ENCODE measurements around the gene PDGFB.

Gene PDGFB

DNA sequence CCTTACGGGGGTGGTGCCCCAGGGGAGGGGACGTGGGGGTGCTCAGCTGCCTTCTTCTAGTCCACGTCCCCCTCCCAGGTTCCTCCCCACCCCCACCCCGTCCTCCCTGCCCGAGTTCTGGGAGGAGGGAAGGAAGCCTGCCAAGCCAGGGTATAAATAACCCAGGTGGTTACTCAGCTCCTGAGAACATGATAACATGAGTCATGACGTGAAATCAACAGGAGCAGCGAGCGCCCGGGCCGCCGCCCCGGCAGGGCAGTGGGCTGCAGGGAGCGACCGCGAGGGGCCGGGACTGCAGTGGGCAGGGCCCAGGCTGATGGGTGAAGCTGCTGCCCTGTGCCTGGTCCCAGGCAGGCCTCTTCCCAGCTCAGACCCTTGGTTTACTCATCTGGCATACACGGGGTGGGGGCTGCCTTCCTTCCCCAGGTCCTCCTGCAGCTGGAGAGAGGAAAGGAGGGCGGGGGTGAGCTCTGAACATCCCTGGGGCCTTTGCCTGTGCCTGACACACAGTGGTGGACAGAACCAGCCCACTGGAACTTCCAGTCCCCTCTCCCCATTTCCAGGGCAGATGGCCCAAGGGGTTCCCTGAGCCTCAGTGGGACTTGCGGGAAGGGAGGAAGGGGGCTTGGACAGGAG, 8.8 kb upstream of the PDGFB start:
- DNase-seq = peak; percentile 31

DNA sequence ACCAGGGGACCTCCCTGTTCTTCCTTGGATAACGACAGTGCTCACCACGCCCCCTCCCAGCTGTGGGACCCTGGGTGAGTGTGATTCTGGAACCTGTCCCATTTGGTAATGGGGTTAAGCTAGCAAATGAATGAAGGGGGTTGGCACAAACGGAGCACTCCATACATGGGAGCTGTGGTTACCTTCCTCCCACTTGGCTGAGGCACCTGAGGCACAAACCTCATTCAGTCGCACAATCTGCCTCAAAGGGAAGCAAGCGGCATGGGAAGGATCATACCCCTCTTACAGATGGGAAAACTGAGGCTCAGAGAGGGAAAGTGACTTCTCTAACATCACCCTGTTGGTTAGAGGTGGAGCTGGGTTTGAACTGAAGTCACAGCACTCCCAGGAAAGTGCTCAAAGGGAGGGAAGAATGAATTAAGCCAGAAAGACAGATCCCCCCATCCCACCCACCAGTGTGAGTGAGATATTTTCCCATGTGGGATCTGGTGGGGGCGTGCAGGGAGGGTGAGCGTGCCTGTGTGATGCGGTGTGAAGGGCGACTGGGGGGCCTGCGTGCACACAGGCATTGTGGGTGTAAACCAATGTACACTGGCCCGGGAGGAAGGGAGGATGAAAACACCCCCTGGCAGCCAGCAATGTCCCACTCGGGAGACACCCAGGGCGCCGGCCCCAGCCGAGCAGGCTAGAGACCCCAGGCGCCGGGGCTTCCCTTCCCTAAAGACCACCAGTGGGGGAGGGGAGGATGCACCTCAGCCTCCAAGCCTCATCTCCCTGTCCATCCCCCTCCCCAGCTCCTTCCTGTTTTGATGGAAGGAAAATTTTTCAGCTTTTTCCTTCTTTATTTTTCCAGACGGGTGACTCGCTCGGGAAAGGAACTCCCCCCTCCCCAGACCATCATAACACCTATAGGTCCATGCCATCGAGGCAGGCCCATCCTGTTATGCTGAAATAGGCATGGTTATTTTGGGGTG, 8.0 kb upstream of the PDGFB start:
- DNase-seq = no peak

DNA sequence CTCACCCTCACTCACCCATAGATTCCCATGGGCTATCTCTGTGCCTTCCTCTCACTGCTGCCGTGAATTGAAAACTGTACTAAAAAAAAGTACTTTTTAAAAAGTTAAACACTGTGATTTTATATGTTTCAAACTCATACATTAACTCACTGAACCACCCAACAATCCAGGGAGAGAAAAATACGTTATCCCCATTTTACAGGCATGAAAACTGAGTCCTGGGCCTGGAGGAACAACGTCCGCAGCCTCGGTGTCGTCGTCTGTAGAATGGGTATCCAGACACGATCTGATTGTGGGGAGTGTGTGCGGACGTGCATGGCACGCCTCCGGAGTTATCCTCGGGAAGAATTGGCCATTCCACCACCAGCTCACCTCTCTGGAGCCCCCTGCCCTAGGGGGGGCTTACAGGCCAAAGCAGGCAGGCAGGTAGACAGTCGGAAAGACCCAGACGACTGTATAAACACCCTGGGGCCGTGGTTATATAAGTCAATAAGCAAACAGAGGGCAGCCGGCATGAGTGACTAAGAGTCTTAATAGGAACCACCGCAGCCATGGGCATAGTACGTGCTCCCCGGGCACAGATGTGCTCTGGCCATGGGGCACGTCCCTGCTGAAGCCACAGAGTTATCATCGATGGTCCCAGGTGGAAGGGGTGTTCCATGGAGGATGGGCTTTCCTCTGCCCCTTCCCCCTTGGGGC, 7.1 kb upstream of the PDGFB start:
- no peak for DNase-seq

DNA sequence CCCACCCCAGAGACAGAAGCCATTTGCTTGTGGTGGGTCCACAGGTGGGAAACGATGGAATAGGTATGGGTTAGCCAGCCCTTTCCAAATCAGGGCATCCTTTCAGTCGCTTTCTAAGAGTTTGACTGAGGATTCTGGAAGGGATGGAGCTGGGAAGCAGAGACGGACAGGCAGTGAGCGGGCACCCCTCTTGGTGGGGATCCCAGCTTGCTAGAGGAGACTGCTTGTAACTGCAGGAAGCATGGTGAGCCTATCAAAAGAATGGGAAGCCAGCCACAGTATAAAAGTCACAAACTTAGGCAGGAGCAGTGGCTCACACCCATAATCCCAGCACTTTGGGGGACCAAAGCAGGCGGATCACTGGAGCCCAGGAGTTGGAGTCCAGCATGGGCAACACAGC, 6.1 kb upstream of the PDGFB start:
- DNase-seq = no peak

DNA sequence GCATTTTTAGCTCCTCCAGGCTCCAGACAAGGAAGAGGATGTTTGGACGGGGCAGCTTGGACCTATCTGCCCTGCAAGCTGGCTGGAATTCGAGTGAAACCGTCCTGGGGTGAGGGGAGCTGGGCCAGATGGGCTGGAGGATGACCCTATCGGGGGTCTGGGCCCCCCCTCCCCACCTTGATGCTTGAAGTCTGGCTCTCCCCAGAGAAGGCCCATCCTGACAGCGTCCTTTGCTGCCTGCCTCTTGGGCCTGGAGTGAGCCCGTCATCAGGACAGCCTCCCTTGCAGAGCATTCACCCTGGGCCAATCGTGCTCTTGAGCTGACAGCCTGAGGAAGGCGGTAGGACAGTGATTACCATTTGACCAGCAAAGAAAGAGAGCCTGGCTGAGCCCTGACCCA, 5.3 kb upstream of the PDGFB start:
- DNase-seq = no peak

DNA sequence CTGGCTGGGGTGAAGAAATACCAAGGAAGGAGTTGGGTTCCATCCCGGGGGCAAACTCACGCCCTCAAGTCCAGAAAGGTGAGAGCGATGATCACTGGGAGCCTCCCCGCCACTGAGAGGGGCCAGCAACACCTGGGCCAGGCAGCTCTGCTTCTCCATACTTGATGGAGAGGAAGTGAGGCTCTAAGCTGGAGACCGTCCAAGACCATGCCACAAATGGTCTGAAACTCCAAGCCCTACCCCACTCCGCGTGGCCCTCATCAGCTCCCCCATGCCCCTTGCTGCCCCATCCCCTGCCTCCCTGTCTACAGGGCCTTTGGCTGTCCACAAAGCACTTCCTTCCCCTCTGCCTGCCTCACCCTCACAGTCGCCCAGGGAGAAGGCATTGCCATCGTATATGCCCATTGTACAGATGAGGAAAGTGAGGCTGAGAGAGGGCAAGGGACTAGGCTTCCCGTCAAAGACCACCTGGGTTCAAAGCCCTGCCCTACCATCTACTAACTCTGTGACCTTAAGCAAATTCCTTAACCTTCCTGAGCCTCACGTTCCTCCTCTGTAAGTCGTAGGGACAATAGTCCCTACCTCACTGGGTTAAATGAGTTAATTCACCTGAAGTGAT, 4.4 kb upstream of the PDGFB start:
- no peak for DNase-seq

DNA sequence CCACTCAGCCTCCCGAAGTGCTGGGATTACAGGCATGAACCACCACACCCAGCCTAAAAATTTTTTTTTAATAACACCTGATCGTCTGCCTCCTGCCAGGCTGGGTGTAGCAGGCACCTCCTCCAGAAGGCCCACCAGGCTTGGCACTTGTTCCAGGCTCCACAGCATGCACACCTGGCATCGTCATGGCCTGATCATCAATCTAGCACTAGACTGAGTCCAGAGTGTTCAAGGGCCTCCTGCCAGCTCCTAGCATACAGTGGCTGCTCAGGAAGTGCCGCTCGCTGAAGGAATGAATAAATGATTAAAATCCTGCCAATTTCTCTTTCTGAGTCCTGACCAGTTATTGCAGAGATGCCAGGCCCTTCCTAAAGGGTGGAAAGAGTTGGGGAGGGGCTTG, 3.5 kb upstream of the PDGFB start:
- DNase-seq = no peak

DNA sequence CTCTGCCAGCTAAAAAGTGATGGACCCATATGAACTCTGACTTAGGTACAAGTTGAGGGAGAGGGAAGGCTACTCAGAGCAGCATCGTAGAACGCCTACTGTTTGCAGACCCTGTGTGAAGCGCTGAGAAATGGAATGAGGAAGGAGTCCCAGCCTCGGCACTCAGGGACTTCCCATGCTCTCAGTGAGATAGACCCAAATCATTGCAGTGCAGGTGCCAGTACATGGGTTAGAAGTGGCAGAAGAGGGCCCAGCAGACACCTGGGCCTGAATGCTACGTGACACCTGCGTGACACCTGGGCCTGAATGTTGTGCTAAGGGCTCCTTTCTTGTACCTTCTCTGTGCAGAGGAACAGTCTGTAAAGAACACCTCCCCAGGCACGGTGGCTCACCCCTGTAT, 2.6 kb upstream of the PDGFB start:
- no peak for DNase-seq

DNA sequence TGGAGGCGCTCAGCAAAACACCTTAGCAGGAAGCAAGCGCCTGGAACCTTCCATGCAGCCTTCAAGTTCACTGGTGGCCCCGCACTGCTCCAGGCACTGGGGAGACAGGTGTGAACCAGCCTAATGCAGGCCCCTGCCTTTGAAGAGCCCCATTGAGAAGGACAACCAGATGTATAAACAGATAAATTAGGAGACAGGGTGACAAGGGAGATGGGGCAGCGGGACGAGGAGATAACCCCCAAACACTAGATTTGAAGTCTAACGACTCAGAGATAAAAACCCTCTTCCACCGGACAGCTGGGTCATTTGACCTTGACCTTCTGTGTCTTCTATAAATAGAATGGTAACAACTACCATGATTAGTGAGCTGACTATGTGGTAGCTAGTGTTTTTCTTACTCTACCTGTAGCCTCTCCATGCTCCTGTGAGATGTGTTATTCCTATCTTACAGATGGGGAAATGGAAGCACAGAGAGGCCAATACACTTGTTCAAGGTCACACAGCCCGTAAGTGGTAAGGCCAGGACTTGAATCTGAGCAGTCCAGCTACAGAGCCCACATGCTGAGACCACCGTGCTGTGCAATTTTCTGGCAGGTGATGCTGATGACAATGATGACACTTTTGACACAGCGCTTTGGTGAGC, 2.0 kb upstream of the PDGFB start:
- no peak for DNase-seq

DNA sequence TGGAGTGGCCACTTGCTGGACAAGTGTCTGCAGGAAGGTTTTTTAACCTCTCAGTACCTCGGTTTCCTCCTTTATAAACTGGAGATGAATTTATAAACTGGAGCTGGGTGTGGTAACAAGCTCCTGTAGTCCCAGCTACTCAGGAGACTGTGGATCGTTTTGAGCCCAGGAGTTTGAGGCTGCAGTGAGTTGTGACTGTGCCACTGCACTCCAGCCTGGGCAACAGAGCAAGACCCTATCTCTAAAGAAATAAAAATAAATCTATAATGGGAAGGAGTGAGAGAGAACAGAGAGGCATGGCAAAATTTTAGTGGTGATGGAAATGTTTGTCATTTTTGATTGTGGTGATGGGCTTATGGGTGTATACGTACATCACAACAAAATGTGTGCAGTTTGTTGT, 1.4 kb upstream of the PDGFB start:
- no peak for DNase-seq

DNA sequence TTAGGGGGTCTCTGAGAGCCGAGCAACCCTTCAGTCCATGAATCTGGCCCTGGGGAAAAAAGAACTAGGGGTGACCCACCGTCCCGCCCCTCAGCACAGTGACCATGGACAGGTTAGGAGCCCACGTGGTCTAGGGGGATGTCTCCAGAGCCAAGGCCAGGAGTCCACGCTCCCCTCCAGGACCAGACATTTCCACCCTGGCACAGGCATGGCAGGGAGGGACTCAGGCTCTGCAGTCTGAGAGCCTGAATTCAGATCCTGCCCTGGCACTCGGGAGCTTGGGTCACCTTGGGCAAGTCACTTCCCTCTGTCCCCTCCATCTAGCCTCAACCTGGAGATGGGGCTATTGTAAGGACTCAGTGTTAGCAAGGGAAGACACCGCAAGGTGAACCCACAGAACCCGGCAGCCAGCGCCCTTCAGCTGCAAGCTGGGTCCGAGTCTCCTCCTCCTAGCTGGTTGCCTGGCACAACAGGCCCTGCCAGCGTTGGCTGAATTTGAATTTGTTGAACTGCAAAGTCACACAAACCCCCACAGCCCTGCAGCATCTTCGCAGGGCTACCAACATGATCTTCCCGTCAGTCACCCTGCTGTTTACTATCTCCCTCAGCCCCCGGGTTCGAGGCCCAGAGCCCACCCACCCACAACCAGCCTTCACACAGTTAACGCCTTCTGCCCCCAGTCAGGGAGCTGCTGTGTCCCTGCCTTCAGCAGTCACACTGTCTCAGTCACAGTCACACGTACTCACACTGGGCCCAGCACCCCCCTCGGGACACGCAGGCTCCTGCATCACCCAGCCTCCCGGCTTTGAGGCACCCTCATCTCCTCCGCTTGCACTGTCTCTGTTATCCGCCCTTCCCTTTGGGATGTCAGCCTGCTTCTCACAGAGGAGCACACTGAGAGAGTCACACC, 603 bp upstream of the PDGFB start:
- DNase-seq = no peak

DNA sequence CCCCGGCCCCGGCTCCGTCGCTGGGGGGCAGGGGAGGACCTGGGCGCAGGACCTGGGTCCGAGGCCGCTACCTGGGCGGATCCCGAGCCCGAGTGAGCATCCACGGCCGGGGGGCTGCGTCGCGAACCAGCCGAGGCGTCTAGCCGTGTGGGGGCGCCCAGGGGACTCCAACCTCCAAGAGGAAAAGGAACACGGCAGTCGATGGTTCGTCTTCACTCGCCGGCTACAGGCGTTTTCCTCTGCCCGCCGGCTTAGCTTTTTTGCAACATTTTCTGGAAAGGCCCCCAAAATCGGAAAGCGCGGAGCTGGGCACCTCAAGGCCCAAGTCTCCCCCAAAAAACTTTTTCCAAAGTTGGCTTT, 666 bp downstream of the PDGFB start:
- no peak for DNase-seq

DNA sequence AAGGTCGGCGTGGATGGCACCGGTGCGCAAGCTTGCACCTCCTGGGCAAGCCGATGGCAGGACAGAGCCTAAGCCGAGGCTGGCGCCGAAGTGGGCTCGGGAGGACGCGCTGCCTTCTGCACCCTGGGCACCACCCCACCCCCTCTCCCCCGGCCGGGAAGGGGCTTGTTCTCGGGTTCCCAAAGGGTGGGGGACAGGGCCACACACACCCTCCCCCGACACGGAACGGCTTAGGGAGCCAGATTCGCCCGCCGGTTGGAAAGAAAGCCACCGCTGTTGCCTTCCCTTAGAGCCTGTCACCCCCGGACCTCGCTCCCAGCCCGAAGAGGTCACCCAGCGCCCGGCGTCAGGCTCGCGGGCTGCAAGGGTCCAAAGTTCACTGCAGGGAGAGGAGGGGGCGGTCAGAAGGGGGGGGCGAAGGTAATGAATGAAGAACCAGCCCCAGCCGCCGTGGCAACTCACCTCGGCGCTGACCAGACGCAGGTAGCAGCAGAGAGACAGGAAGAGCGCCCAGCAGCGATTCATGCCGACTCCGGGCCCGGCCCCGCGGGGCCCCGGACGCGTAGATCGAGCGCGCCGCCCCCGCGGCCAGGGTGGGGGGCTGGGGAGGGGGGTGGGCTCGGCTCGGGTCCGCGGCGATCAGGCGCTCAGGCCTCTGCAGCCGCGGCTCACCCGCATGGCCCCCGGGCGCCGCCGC, 1.2 kb downstream of the PDGFB start:
- DNase-seq = no peak

DNA sequence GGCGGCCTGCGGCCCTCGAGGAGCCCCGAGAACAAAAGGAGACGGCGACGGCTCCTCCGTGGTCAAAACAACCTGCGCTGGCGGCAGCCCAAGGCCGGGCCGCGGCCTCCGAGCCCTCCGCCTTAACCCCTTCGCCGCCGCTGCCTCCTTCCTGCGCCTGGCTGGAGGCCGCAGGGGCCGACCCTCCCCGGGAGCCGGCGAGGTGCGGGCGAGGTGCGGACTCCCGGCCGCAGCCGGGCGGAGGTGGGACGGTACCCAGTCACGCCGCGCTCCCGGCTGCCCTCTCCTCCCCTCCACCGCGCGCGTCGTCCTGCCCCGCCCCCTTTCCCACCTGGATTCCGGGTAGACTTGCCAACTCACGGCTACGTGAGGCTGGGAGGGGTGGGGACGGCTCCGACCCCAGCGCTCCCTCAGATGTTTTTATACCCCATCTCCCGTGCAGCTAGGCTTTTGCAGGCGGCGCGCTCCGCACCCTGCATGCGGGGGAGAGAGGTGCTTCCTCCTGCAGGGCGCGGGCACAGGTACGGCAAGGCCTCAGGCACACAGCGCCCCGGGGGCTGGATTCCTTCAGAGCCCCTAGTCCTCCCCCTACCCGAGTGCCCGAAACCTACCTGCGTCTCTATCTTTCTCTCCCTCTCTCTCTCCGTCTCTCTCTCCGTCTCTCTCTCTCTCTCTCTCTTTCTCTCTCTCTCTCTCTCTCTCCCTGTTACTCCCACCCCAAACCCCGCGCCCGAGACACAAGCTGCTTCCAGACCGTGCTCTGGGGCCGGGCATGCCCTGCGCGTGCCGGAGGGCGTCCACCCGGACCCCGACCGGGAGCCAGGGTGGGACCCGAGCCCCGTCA, 2.0 kb downstream of the PDGFB start:
- DNase-seq = peak; percentile 19

DNA sequence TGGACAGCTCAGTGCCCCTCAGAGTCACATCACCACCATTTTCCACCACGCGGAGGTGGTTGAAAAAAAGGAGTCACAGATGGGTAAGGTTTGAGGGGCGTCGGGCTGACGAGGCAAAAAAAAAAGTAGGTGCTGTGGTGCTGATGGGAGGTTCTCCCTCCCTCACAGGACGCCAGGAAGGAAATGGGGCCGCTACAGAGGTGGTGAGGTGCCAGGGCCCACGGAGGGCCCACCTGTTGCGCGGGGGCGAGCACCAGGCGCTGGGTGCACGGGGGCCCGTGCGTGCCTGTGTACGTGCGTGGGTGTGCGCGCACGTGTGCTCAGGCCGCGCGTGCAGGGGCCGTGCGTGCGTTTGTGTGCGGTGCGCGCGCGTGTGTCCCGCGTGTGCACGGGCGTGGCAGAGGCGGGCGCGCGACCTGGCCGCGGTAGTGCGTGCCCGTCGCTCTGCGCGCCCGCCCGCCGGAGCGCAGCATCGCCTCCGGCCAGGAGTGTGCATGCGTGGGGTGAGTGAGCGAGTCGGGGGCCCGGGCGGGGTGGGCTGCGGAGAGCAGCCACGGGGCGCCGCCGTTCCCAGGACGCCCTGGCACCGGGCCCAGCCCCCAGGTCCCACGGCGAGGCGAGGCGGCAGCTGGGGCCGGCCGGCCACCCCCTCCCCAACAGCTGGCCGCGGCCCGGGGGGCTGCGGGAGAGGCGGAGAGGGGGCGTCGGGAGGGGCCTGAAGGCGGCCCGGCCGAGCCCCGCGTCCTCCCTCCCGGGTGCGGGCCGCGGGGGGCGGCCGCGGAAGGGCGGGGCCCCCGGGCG, 2.8 kb downstream of the PDGFB start:
- DNase-seq = no peak

DNA sequence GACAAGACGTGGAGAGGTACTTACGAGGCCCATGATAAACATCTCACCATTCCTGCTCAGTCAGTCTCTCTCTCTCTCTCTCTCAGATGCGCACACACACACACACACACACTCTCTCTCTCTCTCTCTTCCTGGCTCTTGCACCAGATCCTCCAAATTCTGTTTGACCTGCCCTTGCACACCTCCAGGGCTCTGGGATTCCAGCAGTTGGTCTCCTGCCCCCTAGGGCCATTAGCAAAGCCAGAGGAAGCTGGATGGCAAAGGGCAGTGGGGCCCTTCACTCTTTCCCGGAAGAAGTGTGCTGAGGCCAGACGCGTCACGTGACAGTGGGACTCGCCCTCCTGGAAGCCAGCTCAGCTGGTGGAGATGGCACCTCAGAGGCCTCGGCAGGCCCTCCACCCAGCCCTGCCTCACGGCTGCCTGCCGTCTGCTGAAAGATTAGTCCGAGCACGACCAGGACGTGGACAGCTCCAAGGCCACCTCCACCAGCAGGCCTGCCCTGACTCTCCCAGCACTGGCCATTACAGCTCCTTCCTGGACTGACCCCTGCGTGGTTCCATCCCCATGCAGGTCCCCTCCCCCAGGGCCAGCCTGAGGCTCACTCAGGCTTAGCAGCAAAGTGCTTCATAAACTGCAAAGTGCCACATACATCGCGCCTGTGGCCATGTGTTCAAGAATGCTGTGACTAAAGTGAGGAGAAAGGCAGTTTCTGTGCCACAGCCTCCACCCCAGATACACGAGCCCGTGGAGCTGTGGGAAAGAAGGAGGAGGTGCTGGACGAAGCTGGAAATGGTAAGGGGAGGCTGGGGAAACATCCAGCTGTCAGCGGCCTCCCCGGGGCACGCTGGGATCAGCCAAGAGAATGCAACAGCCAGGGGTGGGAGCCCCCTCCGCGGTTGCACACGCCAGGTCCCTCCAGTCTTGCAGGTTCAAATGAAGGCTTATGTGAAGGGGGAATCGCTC, 3.7 kb downstream of the PDGFB start:
- DNase-seq = peak; percentile 55

DNA sequence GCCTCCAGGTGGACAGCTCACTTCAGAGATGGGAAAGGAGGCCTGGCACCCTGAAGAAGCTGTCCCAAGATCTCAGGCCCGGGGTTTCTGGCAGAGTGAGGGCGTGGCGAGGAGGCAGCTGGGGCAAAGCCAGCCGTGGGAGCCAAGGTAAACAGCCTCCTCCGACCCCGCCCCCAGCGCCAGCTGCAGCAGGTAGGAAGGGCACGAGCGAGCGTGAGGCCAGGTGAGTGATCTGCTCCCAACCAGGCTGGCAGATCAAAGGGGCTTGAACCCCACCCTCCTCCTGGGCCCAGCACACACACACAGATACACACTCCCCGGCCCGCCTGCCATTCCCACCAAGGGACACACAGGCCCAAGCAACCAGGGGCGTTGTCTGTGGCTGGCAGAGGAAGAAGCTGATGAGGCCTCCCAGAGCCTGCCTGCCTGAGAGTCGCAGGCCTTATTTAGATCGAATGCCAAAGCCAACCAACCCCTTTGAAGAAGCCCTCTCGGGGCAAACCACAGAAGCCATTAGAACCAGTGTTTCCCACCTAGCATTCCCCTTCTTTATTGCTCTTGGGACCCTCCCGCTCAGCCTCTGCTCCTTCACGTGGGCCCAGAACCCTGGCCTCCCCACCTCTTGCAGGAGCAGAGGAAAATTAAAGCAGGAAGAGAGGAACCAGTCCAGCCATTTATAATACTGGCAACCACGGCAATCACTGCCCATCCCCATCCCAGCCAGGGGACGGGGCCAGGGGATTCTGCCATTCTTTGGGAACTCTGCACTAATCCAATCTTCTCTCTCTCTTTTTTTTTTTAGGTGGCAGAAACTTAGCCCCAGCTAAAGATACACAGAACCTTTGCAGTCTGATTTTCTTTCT, 5.0 kb downstream of the PDGFB start:
- DNase-seq = peak; percentile 79

Data from DMS79 treated with DMSO at 0.1 percent for 48 hours (cell line).